KBM-7 (cell line): ENCODE data around the gene ACSM2B.
A peak's percentile ranks its signal among the peaks of the same experiment; 100 is the strongest.
"Not testable (repeated sequence)": the region's sequence is repeated elsewhere in the genome, so short reads cannot be mapped to it uniquely, and the experiment has no call there.

Source experiments
- DNase-seq: peaks from one replicate; pipeline ENCODE4 v3.0.0-alpha.2; 2015
- in situ Hi-C: fragments of 300-500 bp; cut with MboI; formaldehyde crosslinking; loops from 2 replicates; pipeline ENCODE4 v1.14.3; 2020; ENCODE audit warnings: low sequenced_read_pairs, low pct_unique_long_range_greater_than_20kb, mixed read lengths

ACSM2B gene

GRCh38 chr16:20598832-20599469 lies 22.8 kb upstream of the ACSM2B start:
- DNase-seq, result peak; percentile 7
- in situ Hi-C loops, result no loop called here

DNA sequence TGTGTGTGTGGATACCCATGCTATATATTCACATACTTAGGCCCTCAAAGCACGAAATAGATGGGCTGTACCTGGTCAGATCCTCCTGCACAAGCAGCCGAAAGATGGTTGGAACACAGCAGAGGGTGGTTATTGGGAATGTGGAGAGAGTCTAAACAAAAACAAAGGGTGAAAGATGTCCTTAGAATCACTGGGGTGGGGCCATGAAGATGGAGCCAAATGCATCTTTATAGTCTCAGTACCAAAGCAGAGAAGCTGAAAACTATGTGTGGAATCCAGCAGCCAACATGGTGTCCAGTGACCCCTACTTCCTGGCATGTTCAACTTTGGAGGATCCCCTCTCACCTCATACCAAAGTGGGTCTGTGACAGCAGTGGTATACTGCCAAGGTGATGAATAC lies 19.5 kb upstream of the ACSM2B start:
- in situ Hi-C loops, DNase-seq: not testable (repeated sequence)

DNA sequence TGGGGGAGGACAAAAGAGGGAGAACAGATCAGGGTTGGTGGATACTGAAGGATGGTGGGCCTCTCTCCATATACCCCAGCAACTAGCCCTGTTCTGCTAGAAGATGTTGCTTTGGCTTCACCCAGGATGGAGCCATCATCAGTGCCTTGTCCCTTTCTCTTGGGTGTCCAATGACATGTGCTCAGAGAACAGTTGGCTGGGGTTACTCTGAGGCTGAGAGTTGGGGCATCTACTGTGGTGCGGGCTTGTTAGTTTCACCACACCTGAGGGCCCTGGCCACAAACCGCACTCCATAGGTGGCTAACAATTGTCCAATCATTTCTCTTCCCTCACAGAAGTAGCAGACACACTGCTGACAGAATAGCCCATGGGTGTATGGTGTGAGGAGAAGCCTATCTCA lies 18.9 kb upstream of the ACSM2B start:
- DNase-seq, in situ Hi-C loops: not testable (repeated sequence)

DNA sequence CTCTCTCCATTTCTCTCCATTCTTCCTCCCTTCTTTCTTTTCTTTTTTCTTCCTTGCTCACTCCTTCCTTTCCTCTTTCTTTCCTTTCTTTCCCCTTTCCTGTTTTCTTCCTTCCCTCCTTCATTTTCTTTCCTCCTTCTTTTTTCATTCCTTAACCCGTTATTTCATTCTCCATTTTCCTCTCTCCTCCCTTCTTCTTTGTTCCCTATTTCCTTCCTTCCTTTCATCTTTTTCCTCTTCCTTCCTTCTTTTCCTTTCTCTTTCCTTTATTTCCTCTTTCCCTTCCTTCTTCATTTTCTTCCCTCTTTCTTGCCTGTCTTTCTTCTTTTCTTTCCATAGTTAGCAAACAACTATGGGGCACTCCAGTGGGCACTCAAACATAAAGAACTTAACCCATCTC lies 16.6 kb upstream of the ACSM2B start:
- in situ Hi-C loops, result not testable (repeated sequence)

GRCh38 chr16:20589486-20589885 lies 13.3 kb upstream of the ACSM2B start:
- DNase-seq, in situ Hi-C loops: not testable (repeated sequence)

More for the DNA sequence above, 16.6 kb upstream of the ACSM2B start:
- not testable (repeated sequence) for DNase-seq

- DNase-seq, in situ Hi-C loops: not testable (repeated sequence)
These were observed 11.5 kb upstream of the ACSM2B start for GRCh38 chr16:20587645-20588074.

DNA sequence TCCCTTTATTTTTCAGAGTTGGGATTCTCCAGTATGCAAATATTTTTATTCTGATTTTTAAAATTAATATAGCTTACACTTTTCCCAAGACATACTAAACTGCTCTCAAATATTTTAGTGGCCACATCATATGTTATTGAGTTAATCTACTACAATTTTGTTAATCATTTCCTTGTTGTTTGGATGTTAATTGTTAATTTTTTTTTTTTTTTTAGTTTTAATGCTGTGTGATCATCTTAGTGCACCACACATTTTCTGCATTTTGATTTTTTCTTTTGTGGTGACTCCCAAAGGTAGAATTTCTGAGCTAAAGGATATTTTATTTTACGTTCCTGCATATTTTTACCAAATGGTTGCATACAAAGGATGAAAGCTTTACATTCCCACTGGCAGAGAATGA lies 10.5 kb upstream of the ACSM2B start:
- DNase-seq, in situ Hi-C loops: not testable (repeated sequence)

DNA sequence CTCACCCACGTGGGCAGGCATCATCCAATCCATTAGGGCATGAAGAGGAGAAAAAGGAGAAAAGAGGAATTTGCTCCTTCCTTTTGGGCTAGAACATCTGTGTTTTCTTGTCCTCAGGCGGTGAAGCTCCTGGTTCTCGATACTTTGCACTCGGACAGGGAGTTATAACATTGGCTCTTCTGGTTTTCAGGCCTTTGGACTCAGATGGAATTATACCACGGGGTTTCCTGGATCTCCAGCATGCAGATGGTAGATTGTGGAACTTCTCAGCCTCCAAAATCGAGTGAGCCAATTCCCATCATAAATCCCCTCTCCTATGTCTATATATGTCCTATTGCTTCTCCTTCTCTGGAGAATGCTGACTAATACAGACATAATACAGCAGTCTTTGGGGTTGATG lies 9.9 kb upstream of the ACSM2B start:
- DNase-seq, in situ Hi-C loops: not testable (repeated sequence)

DNA sequence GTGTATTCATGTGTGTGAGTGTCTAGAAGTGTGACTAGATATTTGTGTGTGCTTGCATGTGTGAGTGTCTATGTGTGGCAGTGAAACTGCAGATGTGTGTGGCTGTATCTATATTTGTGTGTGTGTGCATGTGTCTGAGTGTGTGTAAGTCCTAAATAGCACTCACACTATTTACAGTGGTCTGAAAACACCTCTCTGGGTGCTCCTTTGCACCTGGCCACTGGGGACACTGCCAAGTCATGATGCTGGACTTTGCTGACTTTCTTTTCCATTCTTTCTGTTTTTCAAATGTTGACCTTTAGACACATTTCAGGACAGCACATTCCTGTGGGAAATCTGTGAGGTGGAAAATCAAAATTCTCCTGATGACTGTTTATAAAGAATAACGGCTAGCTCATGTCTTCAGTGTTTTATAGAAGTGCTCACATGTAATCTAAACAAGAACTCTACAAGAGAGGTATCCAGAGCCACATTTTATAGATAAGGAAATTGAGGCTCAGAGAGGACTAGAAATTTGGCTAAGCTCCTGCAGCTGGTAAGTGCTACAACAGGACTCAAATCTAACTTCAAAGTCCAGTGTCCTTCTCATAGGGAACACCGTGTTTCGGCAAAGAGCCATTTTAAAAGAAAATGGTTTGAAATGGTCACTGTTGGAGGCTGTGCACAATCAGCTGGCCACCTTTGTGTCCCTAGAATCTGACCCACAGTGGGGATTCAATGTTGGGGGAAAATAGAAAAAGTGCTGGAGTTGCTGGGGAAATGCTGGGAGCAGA lies 4.5 kb upstream of the ACSM2B start:
- DNase-seq, in situ Hi-C loops: not testable (repeated sequence)

- in situ Hi-C loops, DNase-seq: not testable (repeated sequence)
These were observed 1.9 kb upstream of the ACSM2B start for GRCh38 chr16:20578091-20578490.

GRCh38 chr16:20569117-20569651 lies 7.0 kb downstream of the ACSM2B start:
- DNase-seq, in situ Hi-C loops: not testable (repeated sequence)

- in situ Hi-C loops, result no loop called here
- DNase-seq, result no peak
These were observed 7.8 kb downstream of the ACSM2B start for GRCh38 chr16:20568404-20568803.

DNA sequence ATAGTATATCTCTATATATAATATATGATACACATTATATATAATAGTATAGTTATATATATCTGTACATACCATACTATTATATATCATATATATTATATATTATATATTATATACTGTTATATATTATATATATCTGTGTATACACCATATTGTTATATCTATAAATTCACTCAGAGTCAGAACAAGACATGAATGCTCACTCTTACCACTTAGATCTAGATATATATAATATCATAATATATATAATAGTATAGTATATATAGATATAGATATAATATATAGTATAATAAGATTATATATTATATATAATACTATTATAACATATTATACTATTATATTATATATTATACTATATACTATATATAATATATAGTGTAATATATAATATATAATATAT lies 9.3 kb downstream of the ACSM2B start:
- DNase-seq, result no peak
- in situ Hi-C loops, result no loop called here

- DNase-seq, in situ Hi-C loops: not testable (repeated sequence)
These were observed 10.8 kb downstream of the ACSM2B start for GRCh38 chr16:20565334-20565733.

DNA sequence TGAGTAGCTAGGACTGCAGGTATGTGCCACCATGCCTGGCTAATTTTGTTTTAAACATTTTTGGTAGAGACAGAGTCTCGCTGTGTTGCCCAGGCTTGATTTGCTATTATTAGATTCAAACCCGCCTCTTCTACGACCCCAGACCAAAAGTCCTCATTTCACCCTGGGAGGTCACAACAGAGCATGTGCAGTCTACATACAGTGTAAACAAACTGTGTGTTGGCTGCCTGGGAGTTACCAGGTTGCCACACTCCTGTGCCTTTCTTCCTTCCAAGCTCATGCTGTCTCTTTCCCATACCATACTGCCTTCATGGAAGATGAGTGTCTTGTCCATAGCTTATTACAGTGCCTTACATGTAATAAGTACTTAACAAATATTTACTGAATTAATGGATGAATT lies 11.9 kb downstream of the ACSM2B start:
- DNase-seq, in situ Hi-C loops: not testable (repeated sequence)

- DNase-seq, in situ Hi-C loops: not testable (repeated sequence)
These were observed 20.5 kb downstream of the ACSM2B start for GRCh38 chr16:20555628-20556027.

DNA sequence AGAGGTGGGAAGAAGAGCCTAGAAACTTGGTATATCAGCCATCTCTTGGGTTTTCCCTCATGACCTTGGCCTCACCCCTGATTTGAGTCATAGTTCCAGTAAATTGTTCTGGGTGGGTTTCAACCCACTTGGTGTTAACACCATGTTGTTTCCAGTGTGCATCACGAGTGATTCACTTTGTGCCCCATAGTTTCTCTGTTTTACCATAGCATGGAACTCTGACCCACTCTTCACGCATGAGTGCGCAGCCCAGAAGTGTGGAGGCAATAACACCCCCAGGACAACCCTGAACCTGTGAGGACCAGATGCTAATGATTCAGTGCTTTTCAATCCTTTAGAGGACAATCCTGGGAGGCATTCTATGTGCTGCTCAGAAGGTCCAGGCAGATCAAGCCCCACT lies 21.5 kb downstream of the ACSM2B start:
- DNase-seq, in situ Hi-C loops: not testable (repeated sequence)

- DNase-seq, in situ Hi-C loops: not testable (repeated sequence)
These were observed 22.7 kb downstream of the ACSM2B start for GRCh38 chr16:20553493-20553892.

GRCh38 chr16:20546951-20547350 lies 29.2 kb downstream of the ACSM2B start:
- in situ Hi-C loops, DNase-seq: not testable (repeated sequence)

DNA sequence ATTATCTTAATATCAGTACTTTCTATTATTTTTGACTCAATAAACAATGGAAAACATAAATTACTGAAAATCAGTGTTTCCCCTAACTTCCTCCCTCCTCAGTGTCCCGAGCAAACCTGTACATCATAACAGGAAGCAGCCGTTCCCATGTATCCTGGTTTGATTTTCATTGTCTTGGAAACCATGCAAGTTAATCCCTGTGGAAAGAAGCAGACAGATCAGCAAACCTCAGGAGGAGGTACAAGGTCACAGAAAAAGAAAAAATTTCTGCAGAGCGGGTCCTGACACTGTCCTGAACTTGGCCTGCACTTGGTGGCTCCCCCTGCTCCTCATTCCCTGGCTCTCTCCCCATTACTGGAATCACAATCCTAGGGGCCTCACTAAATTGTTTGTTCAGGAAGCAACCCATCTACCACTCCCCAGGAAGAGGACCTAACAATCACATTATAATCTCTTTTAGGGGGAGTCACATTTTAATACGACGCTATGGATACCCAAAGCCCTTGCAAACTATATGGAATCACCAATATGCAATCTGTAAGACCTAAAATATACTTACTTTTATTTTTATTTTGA lies 29.8 kb downstream of the ACSM2B start:
- in situ Hi-C loops, DNase-seq: not testable (repeated sequence)
